ENCODE results near the gene DGKA.
"Not testable (repeated sequence)": the region's sequence is repeated elsewhere in the genome, so short reads cannot be mapped to it uniquely, and the experiment has no call there.

The DGKA gene

GRCh38 chr12:55996715-55997534, 66.0 kb downstream of the DGKA start, which contains the start of gene SUOX:
Gene SUOX, plus strand, starts transcription at chr12:55997276. Its CDS starts 4,946 bp downstream, at chr12:56002222.
- no peak for DNase-seq (ENCODE audit: low read depth in 1 of 2, low spot score in 1 of 2)

- DNase-seq (ENCODE audit: low read depth in 1 of 2, low spot score in 1 of 2): no peak
These were observed 66.5 kb downstream of the DGKA start for GRCh38 chr12:55997535-55997859.

GRCh38 chr12:55999522-55999921, 68.6 kb downstream of the DGKA start:
- not testable (repeated sequence) for DNase-seq (ENCODE audit: low read depth in 1 of 2, low spot score in 1 of 2)

- DNase-seq (ENCODE audit: low read depth in 1 of 2, low spot score in 1 of 2): not testable (repeated sequence)
These were observed 69.1 kb downstream of the DGKA start for GRCh38 chr12:55999999-56000540.

GRCh38 chr12:56001487-56002100, 70.6 kb downstream of the DGKA start:
- no peak for DNase-seq (ENCODE audit: low read depth in 1 of 2, low spot score in 1 of 2)

- not testable (repeated sequence) for DNase-seq (ENCODE audit: low read depth in 1 of 2, low spot score in 1 of 2)
These were observed 72.4 kb downstream of the DGKA start for GRCh38 chr12:56003376-56003775.
